HG02885 (cell line): Measurements from ENCODE around the gene HPRT1.

Source experiments
- ATAC-seq: cut with Tn5 transposase; IDR thresholded peaks from one replicate; pipeline ENCODE4 v1.9.1; 2021; ENCODE audit warnings: mild to moderate bottlenecking; ENCODE audit not compliant: unreplicated experiment, poor library complexity

HPRT1 gene

GRCh38 chrX:134472041-134472440, 12.1 kb downstream of the HPRT1 start:
- ATAC-seq: no peak

- ATAC-seq: no peak
Observed at GRCh38 chrX:134476284-134476683, 16.3 kb downstream of the HPRT1 start.

GRCh38 chrX:134478374-134478773, 18.4 kb downstream of the HPRT1 start:
- ATAC-seq: no peak

DNA sequence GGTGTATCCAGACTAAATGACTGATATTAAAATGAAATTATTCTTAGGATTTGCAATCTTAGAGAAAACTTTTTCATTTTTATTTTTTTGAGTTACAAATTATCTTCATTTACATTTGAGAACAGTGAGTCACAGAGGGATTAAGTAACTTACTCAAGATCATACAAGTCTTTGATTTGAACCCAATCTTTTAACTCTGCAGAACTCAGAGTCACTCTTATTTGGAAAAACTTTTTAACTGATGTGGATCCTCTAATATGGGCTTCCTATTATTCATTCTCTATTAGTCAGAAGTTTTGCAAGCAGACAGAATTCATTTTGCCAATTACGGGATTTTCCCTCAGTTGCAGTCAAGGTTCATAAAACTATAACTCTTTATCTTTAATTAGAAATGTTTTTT, 20.1 kb downstream of the HPRT1 start:
- ATAC-seq: no peak

- no peak for ATAC-seq
Observed at GRCh38 chrX:134481339-134481738, 21.4 kb downstream of the HPRT1 start.

- ATAC-seq: no peak
Observed at GRCh38 chrX:134482371-134482770, 22.4 kb downstream of the HPRT1 start.

GRCh38 chrX:134484039-134484438, 24.1 kb downstream of the HPRT1 start:
- no peak for ATAC-seq

GRCh38 chrX:134501941-134502340, 42.0 kb downstream of the HPRT1 start:
- ATAC-seq: no peak

DNA sequence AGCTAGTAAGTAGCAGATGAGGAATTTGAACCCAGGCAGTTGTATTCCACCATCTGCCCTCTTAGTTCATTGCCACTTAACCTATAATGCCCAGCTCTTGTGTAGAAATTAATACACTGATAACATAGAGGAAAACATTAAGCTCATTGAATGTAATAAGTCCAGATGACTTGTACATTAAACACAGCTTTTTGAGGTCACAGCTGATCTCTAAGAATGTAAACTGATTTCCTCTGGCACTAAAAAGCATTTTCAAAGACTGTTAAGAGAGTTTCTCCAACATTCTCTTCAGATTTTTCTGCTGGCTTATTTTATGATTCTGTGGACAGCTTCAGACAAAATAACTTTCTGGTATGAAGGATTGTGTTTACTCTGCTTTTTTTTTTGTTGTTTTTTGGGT, 42.7 kb downstream of the HPRT1 start:
- ATAC-seq: no peak

GRCh38 chrX:134512566-134512965, 52.6 kb downstream of the HPRT1 start:
- no peak for ATAC-seq

GRCh38 chrX:134513091-134513490, 53.1 kb downstream of the HPRT1 start:
- ATAC-seq: no peak

DNA sequence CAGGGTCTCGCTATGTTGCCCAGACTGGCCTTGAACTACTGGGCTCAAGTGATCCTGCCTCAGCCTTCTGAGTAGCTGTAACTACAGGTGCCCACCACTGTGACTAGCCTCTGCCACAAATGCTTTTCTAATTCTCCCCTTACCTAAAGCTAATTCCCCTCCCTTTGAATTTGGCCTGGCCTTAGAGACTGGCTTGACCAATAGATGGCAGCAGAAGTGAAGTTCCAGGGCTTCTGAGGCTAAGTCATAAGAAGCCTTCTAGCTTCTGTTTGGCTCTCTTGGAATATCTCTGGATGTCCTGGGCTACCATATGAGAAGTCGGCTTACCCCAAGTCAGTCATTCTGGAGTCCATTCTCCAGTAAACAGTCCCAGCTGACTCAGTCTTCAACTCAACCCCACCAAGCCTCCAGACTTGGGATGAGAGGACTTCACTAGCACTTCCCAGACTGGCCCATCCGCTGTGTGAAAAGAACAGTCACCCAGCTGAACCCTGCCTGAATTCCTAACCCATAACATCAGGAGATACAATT, 61.0 kb downstream of the HPRT1 start:
- peak; percentile 59 for ATAC-seq

- ATAC-seq: no peak
Observed at GRCh38 chrX:134524181-134524580, 64.2 kb downstream of the HPRT1 start.

- ATAC-seq: no peak
Observed at GRCh38 chrX:134525086-134525792, 65.3 kb downstream of the HPRT1 start.

DNA sequence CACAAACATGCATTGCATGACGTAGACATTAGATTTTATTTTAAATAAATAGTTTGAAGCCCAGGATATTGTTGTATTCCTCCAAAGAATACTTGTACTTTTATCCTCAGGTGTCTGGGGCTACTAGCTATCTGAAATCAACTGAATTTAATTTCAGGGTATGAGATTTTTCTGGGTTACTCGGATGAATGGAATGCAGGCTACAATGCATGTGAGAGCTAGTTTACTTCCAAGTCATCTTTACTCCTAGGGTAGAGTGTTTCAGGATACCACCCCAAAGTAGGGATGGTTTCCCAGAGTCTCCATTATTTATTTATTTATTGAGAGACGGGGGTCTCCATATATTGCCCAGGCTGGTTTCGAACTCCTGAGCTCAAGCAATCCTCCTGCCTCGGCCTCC, 66.4 kb downstream of the HPRT1 start:
- ATAC-seq: no peak

DNA sequence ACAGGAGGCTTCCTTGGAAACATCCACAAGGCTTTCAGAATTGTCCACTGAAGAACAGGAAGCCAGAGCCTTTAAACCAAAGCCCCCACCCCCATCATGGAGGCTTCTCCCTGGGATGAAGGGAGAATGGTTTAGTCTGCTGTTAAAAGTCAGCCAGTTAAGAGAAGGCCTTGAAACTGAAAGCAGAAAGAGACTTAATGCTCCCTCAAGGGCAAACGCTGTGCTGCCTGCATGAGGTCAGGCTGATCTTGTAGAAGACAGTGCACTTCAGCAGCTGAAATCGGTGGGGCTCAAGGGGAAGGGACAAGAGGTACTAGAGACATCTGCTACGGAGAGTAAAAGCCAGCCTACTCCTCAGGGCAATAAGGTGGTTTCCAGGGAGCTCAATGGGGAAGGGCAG, 69.0 kb downstream of the HPRT1 start:
- ATAC-seq: no peak

- no peak for ATAC-seq
Observed at GRCh38 chrX:134529481-134529880, 69.5 kb downstream of the HPRT1 start.

DNA sequence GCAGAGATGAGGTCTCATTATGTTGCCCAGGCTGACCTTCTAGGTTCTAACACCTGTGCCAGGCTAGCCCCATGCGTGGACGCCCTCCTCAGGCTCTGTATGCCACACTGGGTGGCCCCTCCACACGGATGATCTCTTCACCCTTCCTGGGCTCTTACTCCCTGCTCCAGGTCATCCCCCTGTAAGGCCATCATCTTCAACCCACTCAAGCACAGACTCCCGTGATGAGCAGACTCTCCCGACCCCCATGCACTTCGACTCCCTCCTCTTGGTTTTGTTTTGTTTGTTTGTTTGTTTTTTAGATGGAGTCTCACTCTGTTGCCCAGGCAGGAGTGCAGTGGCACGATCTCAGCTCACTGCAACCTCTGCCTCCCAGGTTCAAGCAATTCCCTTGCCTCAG, 70.9 kb downstream of the HPRT1 start:
- ATAC-seq: no peak

DNA sequence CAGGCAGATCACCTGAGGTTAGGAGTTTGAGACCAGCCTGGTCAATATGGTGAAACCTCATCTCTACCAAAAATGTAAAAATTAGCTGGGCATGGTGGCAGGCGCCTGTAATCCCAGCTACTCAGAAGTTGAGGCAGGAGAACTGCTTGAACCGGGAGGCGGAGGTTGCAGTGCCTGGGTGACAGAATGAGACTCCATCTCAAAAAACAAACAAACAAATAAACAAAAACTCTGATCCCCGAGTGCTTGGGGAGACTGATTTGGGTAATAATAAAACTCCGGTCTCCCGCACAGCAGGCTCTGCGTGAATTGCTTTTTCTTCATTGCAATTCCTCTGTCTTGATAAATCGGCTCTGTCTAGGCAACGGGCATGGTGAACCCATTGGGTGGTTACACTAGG, 73.4 kb downstream of the HPRT1 start:
- no peak for ATAC-seq

DNA sequence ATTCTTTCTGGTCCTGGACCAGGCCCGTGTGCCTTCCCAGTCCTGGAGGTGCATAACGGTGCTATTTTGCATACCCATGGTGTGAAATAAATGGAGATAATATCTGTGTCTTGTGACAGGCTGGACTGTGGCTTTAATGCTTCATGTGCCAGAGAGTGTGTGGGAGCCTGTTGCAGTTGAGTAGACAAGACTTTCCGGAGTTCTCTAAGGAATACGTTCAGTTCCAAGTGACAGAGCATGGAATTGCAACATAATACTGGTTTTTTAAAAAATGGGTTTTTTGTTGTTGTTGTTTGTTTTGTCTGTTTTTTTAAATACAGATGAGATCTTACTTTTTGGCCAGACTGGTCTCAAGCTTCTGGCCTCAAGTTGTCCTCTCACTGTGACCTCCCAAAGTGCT, 74.0 kb downstream of the HPRT1 start:
- ATAC-seq: no peak

- ATAC-seq: no peak
Observed at GRCh38 chrX:134537179-134537955, 77.4 kb downstream of the HPRT1 start.

DNA sequence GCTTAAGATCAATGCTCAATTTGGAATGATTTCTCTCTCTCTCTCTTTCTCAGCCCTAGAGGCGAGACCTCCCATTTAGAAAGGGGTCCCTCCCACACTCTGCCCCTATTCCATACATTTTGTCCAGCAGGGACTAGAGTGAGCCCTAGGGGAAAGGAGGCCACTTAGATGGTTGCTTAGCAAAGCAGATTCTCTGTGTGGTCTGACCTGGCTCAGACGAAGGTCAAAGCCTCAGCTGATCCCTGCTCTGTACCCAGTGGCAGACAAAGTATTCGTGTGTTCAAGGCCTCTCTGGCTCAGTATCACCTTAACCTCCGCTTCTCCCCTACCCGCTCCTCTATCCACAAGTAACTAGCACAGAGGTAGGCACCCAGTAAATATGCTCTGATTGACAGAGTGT, 78.4 kb downstream of the HPRT1 start:
- no peak for ATAC-seq
